ENCODE measurements around the gene ID2. TPM values are rescaled to one million over a fixed set of nuclear protein-coding genes. Genes with fewer than 3 reads are reported as not detected.

The ID2 gene
- total RNA-seq, 2 experiments from 2014 or later: 85.7 to 91.6 TPM

DNA sequence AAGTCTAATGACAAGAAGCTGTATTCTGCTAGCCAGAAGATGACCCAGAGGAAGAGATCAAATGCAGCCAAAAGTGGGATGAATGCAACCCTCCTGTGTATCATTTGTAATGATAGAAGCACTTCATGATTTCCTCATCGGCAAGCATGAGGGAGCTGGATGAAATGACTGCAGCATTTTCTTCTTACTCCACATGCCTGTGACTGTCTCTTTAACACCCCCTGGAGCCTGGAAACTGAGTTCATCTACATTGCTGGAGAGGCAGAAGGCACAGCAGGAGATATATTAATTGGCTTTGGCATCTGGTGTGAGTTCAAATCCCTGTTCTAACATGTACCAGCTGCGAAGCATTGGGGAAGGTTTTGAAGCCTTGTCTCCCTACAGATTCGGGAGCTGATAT is 37.7 kb downstream of the ID2 start:
- intact Hi-C loops (cut with micrococcal nuclease): no loop called here
- no peak for ATAC-seq
- CTCF ChIA-PET: no interaction called here
- Mint-ChIP-seq H3K27ac (no peak overlapping the region), H3K4me3 (no peak overlapping the region), H3K36me3 (ENCODE audit: low read depth) (peaks cover 3% of the 10 kb centered on the region), H3K9me3 (peaks cover 10% of the 10 kb centered on the region), H3K27me3 (peaks cover 10% of the 10 kb centered on the region), H3K4me1 (ENCODE audit: low read depth) (no peaks in the 10 kb centered on the region)
- DNase-seq: no peak
- POLR2A ChIA-PET: no interaction called here
- no peak for TF ChIP-seq CTCF (IDR thresholded peaks at IDR 0.05)

DNA sequence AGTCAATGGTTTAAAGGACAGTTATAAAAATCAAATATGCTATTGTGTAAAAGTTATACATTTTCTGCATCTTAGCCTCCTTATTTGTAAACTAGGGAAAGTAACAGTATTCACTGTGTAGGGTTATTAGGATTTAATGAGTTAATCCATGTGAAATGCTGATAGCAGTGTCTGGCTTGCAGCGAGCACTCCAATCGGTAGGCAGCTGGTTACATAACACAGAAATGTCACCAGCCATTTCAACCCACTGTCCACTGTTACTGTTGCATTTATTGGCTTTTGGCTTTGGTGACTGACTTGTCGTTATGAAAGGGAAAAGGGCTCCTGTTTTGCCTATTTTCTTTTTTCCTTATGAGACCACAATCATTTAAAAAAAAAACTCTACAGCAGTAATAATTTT is 38.9 kb downstream of the ID2 start:
- intact Hi-C loops (cut with micrococcal nuclease): no loop called here
- Mint-ChIP-seq H3K27ac (no peak overlapping the region), H3K36me3 (ENCODE audit: low read depth) (peaks cover under 1% of the 10 kb centered on the region), H3K4me1 (ENCODE audit: low read depth) (no peaks in the 10 kb centered on the region), H3K27me3 (peaks cover 7% of the 10 kb centered on the region), H3K9me3 (peaks cover 5% of the 10 kb centered on the region), H3K4me3 (no peak overlapping the region)
- ChIA-PET POLR2A (no interaction called here), CTCF (no interaction called here)
- TF ChIP-seq CTCF (IDR thresholded peaks at IDR 0.05): no peak
- DNase-seq (no peak), ATAC-seq (no peak)

GRCh38 chr2:8721410-8721809 is 39.6 kb downstream of the ID2 start:
- ATAC-seq (no peak), DNase-seq (no peak)
- intact Hi-C loops (cut with micrococcal nuclease): no loop called here
- Mint-ChIP-seq H3K36me3 (ENCODE audit: low read depth) (no peaks in the 10 kb centered on the region), H3K27ac (no peak overlapping the region), H3K4me3 (no peak overlapping the region), H3K4me1 (ENCODE audit: low read depth) (no peaks in the 10 kb centered on the region), H3K9me3 (no peaks in the 10 kb centered on the region), H3K27me3 (peaks cover 6% of the 10 kb centered on the region)
- ChIA-PET POLR2A (no interaction called here), CTCF (no interaction called here)
- TF ChIP-seq CTCF (IDR thresholded peaks at IDR 0.05): no peak

- H3K36me3 Mint-ChIP-seq (ENCODE audit: low read depth): no peaks in the 10 kb centered on the region
- no peaks in the 10 kb centered on the region for H3K27me3 Mint-ChIP-seq
- CTCF ChIA-PET: no interaction called here
- H3K4me3 Mint-ChIP-seq: no peak overlapping the region
- no peak for TF ChIP-seq CTCF (IDR thresholded peaks at IDR 0.05)
- H3K27ac Mint-ChIP-seq: no peak overlapping the region
- no peaks in the 10 kb centered on the region for H3K9me3 Mint-ChIP-seq
- intact Hi-C loops (cut with micrococcal nuclease): no loop called here
- DNase-seq: no peak
- no peak for ATAC-seq
- no peaks in the 10 kb centered on the region for H3K4me1 Mint-ChIP-seq (ENCODE audit: low read depth)
- POLR2A ChIA-PET: no interaction called here
These were observed 41.1 kb downstream of the ID2 start for GRCh38 chr2:8722986-8723385.

DNA sequence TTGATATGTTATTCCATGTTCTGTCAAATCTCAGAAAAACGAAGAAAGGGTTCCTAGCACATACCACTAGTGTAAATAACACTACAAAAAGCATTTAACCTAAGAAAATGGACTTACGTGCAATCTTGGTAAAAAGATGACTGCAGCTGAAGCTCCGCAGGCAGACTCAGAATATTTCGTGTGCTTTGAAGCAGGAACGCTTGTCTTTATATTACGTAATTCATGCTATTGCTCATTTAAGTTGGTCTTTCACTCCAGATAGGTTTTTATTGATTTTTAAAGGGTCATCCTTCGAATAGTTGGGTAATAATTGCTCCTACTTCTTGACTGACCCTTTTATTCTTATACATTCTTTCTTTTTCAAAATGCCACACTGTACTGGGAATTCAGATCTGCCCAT is 44.0 kb downstream of the ID2 start:
- intact Hi-C loops (cut with micrococcal nuclease): no loop called here
- ChIA-PET CTCF (no interaction called here), POLR2A (no interaction called here)
- H3K27me3 Mint-ChIP-seq: no peaks in the 10 kb centered on the region
- ATAC-seq (no peak), DNase-seq (no peak)
- no peaks in the 10 kb centered on the region for H3K4me1 Mint-ChIP-seq (ENCODE audit: low read depth)
- no peak overlapping the region for H3K27ac Mint-ChIP-seq
- TF ChIP-seq CTCF (IDR thresholded peaks at IDR 0.05): no peak
- H3K36me3 Mint-ChIP-seq (ENCODE audit: low read depth): peaks cover 17% of the 10 kb centered on the region
- H3K9me3 Mint-ChIP-seq: no peaks in the 10 kb centered on the region
- H3K4me3 Mint-ChIP-seq: no peak overlapping the region
